GM19395 (cell line): ENCODE results near the gene RESP18.
A peak's percentile ranks its signal among the peaks of the same experiment; 100 is the strongest.

ENCODE experiments used
- ATAC-seq: cut with Tn5 transposase; IDR thresholded peaks from one replicate; pipeline ENCODE4 v1.9.1; 2021; ENCODE audit warnings: mild to moderate bottlenecking, moderate library complexity; ENCODE audit not compliant: unreplicated experiment

RESP18 gene

DNA sequence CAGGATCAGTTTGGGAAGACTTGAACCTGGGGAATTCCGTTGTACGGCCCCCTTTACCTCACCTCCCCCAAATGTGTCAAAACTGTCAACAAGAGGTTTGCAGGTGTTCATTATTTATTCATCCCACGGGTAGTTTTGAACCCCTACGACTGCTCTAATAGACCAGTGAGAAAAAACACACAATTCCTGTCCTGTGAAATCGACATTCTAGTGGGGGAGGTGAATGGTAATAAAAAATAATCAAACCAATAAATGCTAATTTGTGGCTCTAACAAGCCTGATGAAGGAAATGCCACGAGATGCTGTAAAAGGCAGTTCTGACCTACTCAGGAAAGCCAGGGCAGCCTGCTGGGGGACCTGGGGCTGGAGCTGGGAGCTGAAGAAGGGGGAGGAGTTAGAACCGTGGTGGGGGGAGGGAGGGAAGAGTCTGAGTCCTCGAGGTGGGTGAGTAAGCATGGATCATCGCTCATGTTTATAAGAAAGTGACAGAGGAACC lies 53.8 kb downstream of the RESP18 start:
- no peak for ATAC-seq

- ATAC-seq, result peak; percentile 31
These were observed 54.6 kb downstream of the RESP18 start for GRCh38 chr2:219277703-219278654.
